Naive thymus-derived CD4-positive, alpha-beta T cell (primary cell): Measurements from ENCODE around the gene SPECC1. TPM values are rescaled to one million over a fixed set of nuclear protein-coding genes. Genes with fewer than 3 reads are reported as not detected.

ENCODE experiments used
- ATAC-seq: fragments of 150-1000 bp; cut with Tn5 transposase; 2 replicates; pipeline ENCODE4 v1.10.0; 2021; ENCODE audit warnings: mild to moderate bottlenecking, moderate library complexity
- CTCF ChIA-PET: fragments of 350-600 bp; sonication (Branson Sonifier 250); formaldehyde crosslinking; loops from one replicate; lab custom pipeline; 2021; ENCODE audit warnings: antibody characterized with exemption; lab: Charles Lee
- POLR2A ChIA-PET: fragments of 350-600 bp; sonication (Branson Sonifier 250); formaldehyde crosslinking; loops from one replicate; lab custom pipeline; 2021; ENCODE audit warnings: antibody characterized with exemption, inconsistent platforms; lab: Charles Lee
- DNase-seq, 9 donors: peaks; one replicate each; pipeline versions ENCODE4 v3.0.0 to v3.0.0-alpha.2; 2020 to 2022; ENCODE audit warnings: mixed read lengths in 1 of 9
- H3K27ac ChIP-seq: one replicate; pipeline ENCODE4 v1.7.0; 2013; ENCODE audit warnings: mild to moderate bottlenecking, low read depth, low read length, moderate library complexity
- H3K27me3 ChIP-seq, 2 donors: one replicate each; pipeline ENCODE4 v1.7.0; 2013; ENCODE audit warnings: low read length in 2 of 2, mild to moderate bottlenecking in 2 of 2, moderate library complexity in 2 of 2; ENCODE audit not compliant: control insufficient read depth in 2 of 2, insufficient read depth in 2 of 2
- H3K36me3 ChIP-seq, 3 experiments: 1 replicate in 2 of 3; 2 replicates in 1 of 3; pipeline ENCODE4 v1.7.0; 2013; ENCODE audit warnings: low read length in 3 of 3, mild to moderate bottlenecking in 3 of 3, moderate library complexity in 1 of 3; ENCODE audit not compliant: insufficient read depth in 3 of 3, control insufficient read depth in 2 of 3
- H3K4me1 ChIP-seq, 2 donors: one replicate each; pipeline ENCODE4 v1.7.0; 2013; ENCODE audit warnings: low read length in 2 of 2, mild to moderate bottlenecking in 2 of 2, moderate library complexity in 1 of 2; ENCODE audit not compliant: control insufficient read depth in 2 of 2, insufficient read depth in 2 of 2
- H3K4me3 ChIP-seq: 2 replicates; pipeline ENCODE4 v1.7.0; 2013; ENCODE audit warnings: mild to moderate bottlenecking, low read length
- H3K9me3 ChIP-seq, 3 experiments: 1 replicate in 2 of 3; 2 replicates in 1 of 3; pipeline ENCODE4 v1.7.0; 2013; ENCODE audit warnings: low read length in 3 of 3; ENCODE audit not compliant: control insufficient read depth in 2 of 3
- H3K27ac Mint-ChIP-seq, 9 donors: one replicate each; pipeline ENCODE4 v1.8.0; 2020 to 2022; ENCODE audit warnings: mixed read lengths in 9 of 9, mild to moderate bottlenecking in 8 of 9, moderate library complexity in 5 of 9, inconsistent platforms in 2 of 9
- H3K27me3 Mint-ChIP-seq, 5 donors: one replicate each; pipeline ENCODE4 v1.8.0; 2021 to 2022; ENCODE audit warnings: mixed read lengths in 5 of 5, mild to moderate bottlenecking in 1 of 5
- H3K36me3 Mint-ChIP-seq, 5 donors: one replicate each; pipeline ENCODE4 v1.8.0; 2020 to 2022; ENCODE audit warnings: mixed read lengths in 5 of 5, mild to moderate bottlenecking in 3 of 5, inconsistent platforms in 1 of 5
- H3K4me1 Mint-ChIP-seq, 7 donors: one replicate each; pipeline ENCODE4 v1.8.0; 2020 to 2022; ENCODE audit warnings: mixed read lengths in 7 of 7, mild to moderate bottlenecking in 3 of 7, inconsistent platforms in 1 of 7
- H3K4me3 Mint-ChIP-seq, 10 donors: one replicate each; pipeline ENCODE4 v1.8.0; 2020 to 2022; ENCODE audit warnings: mild to moderate bottlenecking in 10 of 10, mixed read lengths in 10 of 10, moderate library complexity in 6 of 10, inconsistent platforms in 2 of 10
- H3K9me3 Mint-ChIP-seq, 11 donors: one replicate each; pipeline ENCODE4 v1.8.0; 2020 to 2022; ENCODE audit warnings: mixed read lengths in 11 of 11, mild to moderate bottlenecking in 4 of 11, inconsistent platforms in 1 of 11, moderate library complexity in 1 of 11
- intact Hi-C, 2 donors: fragments of 100-400 bp; cut with micrococcal nuclease; formaldehyde crosslinking; loops; one replicate each; pipeline ENCODE4 v1.15.1; 2023
- polyA plus RNA-seq, 2 donors: library from polyadenylated mRNA; unstranded; fragments of 300-500 nt; fragmentation: Illumina TruSeq; gene quantifications; one replicate each; pipeline ENCODE4 v1.2.3, GENCODE V29; 2021
- total RNA-seq, 6 experiments: library from RNA in 5 of 6; stranded (reverse) in 5 of 6; gene quantifications; 1 replicate in 5 of 6; 2 replicates in 1 of 6; pipeline ENCODE4 v1.2.3 and lab custom pipeline; 2021 to 2026

Gene SPECC1
- total and polyA plus RNA-seq, 7 experiments from 2014 or later = 1.2 to 37.5 (median 4.7) TPM

GRCh38 chr17:20039037-20039436, 29.9 kb downstream of the SPECC1 start:
- DNase-seq = no peak
- ChIA-PET CTCF (interaction anchor here (0.7 kb wide), 1 partner anchor 125 kb away, joined by 3 read pairs; no protein-coding TSS in a partner anchor), POLR2A (no interaction called here)
- Mint-ChIP-seq H3K9me3 (no peaks in the 10 kb centered on the region), H3K4me3 (no peak overlapping the region), H3K27ac (no peak overlapping the region), H3K27me3 (peaks cover 0 to 23% (median 5%) of the 10 kb centered on the region in 5 donors), H3K36me3 (peaks cover 0 to 4% (median 0%) of the 10 kb centered on the region in 5 donors), H3K4me1 (peaks cover 0 to 12% (median 0%) of the 10 kb centered on the region in 7 donors)
- Histone ChIP-seq H3K27me3 (no peaks in the 10 kb centered on the region), H3K4me1 (peaks cover 0 to 18% of the 10 kb centered on the region in 2 donors), H3K36me3 (no peaks in the 10 kb centered on the region), H3K27ac (no peak overlapping the region), H3K4me3 (no peak overlapping the region), H3K9me3 (no peaks in the 10 kb centered on the region)
- intact Hi-C loops = no loop called here
- ATAC-seq = no peak

GRCh38 chr17:20040216-20040615, 31.1 kb downstream of the SPECC1 start:
- Mint-ChIP-seq H3K27ac (no peak overlapping the region), H3K9me3 (no peaks in the 10 kb centered on the region), H3K4me3 (no peak overlapping the region), H3K27me3 (peaks cover 0 to 23% (median 5%) of the 10 kb centered on the region in 5 donors), H3K36me3 (no peaks in the 10 kb centered on the region), H3K4me1 (peaks cover 0 to 14% (median 0%) of the 10 kb centered on the region in 7 donors)
- Histone ChIP-seq H3K27ac (no peak overlapping the region), H3K27me3 (no peaks in the 10 kb centered on the region), H3K4me3 (no peak overlapping the region), H3K36me3 (no peaks in the 10 kb centered on the region), H3K4me1 (peaks cover 0 to 20% of the 10 kb centered on the region in 2 donors), H3K9me3 (no peaks in the 10 kb centered on the region)
- ATAC-seq (no peak), DNase-seq (no peak)
- CTCF ChIA-PET = no interaction called here
- intact Hi-C loops = no loop called here
- POLR2A ChIA-PET = no interaction called here

GRCh38 chr17:20043021-20043420, 33.9 kb downstream of the SPECC1 start:
- Mint-ChIP-seq H3K9me3 (no peaks in the 10 kb centered on the region), H3K27me3 (peaks cover 0 to 21% (median 12%) of the 10 kb centered on the region in 5 donors), H3K27ac (no peak overlapping the region), H3K36me3 (no peaks in the 10 kb centered on the region), H3K4me3 (no peak overlapping the region), H3K4me1 (peaks cover 0 to 14% (median 0%) of the 10 kb centered on the region in 7 donors)
- no peak overlapping the region for H3K4me3 ChIP-seq
- no peaks in the 10 kb centered on the region for H3K9me3 ChIP-seq
- peak; percentile 54 for ATAC-seq
- no peak for DNase-seq
- ChIA-PET POLR2A (interaction anchor here (0.6 kb wide), 1 partner anchor 12 kb away, joined by 3 read pairs; no protein-coding TSS in a partner anchor), CTCF (no interaction called here)
- H3K27me3 ChIP-seq = no peaks in the 10 kb centered on the region
- no peaks in the 10 kb centered on the region for H3K36me3 ChIP-seq
- peaks cover 0 to 20% of the 10 kb centered on the region in 2 donors for H3K4me1 ChIP-seq
- intact Hi-C loops = no loop called here
- no peak overlapping the region for H3K27ac ChIP-seq

- H3K36me3 Mint-ChIP-seq = no peaks in the 10 kb centered on the region
- ATAC-seq = no peak
- Histone ChIP-seq H3K9me3 (no peaks in the 10 kb centered on the region), H3K27me3 (no peaks in the 10 kb centered on the region), H3K36me3 (no peaks in the 10 kb centered on the region), H3K27ac (no peak overlapping the region), H3K4me1 (peaks cover 0 to 20% of the 10 kb centered on the region in 2 donors), H3K4me3 (no peak overlapping the region)
- intact Hi-C loops = no loop called here
- no peak overlapping the region for H3K27ac Mint-ChIP-seq
- ChIA-PET CTCF (no interaction called here), POLR2A (no interaction called here)
- peaks cover 0 to 14% (median 0%) of the 10 kb centered on the region in 7 donors for H3K4me1 Mint-ChIP-seq
- no peaks in the 10 kb centered on the region for H3K9me3 Mint-ChIP-seq
- no peak overlapping the region for H3K4me3 Mint-ChIP-seq
- H3K27me3 Mint-ChIP-seq = peaks cover 0 to 24% (median 6%) of the 10 kb centered on the region in 5 donors
- no peak for DNase-seq
Observed at GRCh38 chr17:20045476-20045875, 36.3 kb downstream of the SPECC1 start.

GRCh38 chr17:20046629-20047028, 37.5 kb downstream of the SPECC1 start:
- ChIA-PET POLR2A (no interaction called here), CTCF (no interaction called here)
- Histone ChIP-seq H3K9me3 (no peaks in the 10 kb centered on the region), H3K36me3 (no peaks in the 10 kb centered on the region), H3K4me3 (no peak overlapping the region), H3K27me3 (no peaks in the 10 kb centered on the region), H3K4me1 (peaks cover 0 to 20% of the 10 kb centered on the region in 2 donors), H3K27ac (no peak overlapping the region)
- ATAC-seq (no peak), DNase-seq (no peak)
- intact Hi-C loops = no loop called here
- no peak overlapping the region for H3K27ac Mint-ChIP-seq
- H3K27me3 Mint-ChIP-seq = peaks cover 0 to 18% (median 7%) of the 10 kb centered on the region in 5 donors
- no peak overlapping the region for H3K4me3 Mint-ChIP-seq
- peaks cover 0 to 1% (median 0%) of the 10 kb centered on the region in 11 donors for H3K9me3 Mint-ChIP-seq
- no peaks in the 10 kb centered on the region for H3K36me3 Mint-ChIP-seq
- peaks cover 0 to 14% (median 0%) of the 10 kb centered on the region in 7 donors for H3K4me1 Mint-ChIP-seq

GRCh38 chr17:20051624-20052023, 42.5 kb downstream of the SPECC1 start:
- intact Hi-C loops = no loop called here
- Mint-ChIP-seq H3K4me1 (no peaks in the 10 kb centered on the region), H3K9me3 (peaks cover 0 to 6% (median 2%) of the 10 kb centered on the region in 11 donors), H3K4me3 (no peak overlapping the region), H3K36me3 (peaks cover 0 to 6% (median 0%) of the 10 kb centered on the region in 5 donors), H3K27ac (no peak overlapping the region), H3K27me3 (peaks cover 0 to 18% (median 12%) of the 10 kb centered on the region in 5 donors)
- no peak for ATAC-seq
- no peak overlapping the region for H3K4me3 ChIP-seq
- H3K36me3 ChIP-seq = no peaks in the 10 kb centered on the region
- no peaks in the 10 kb centered on the region for H3K4me1 ChIP-seq
- H3K9me3 ChIP-seq = no peaks in the 10 kb centered on the region
- no peaks in the 10 kb centered on the region for H3K27me3 ChIP-seq
- CTCF ChIA-PET = no interaction called here
- H3K27ac ChIP-seq = no peak overlapping the region
- POLR2A ChIA-PET = no interaction called here
- DNase-seq = no peak

- Mint-ChIP-seq H3K9me3 (peaks cover 0 to 6% (median 2%) of the 10 kb centered on the region in 11 donors), H3K4me3 (no peak overlapping the region), H3K27me3 (peaks cover 0 to 17% (median 6%) of the 10 kb centered on the region in 5 donors), H3K4me1 (no peaks in the 10 kb centered on the region), H3K36me3 (peaks cover 0 to 6% (median 0%) of the 10 kb centered on the region in 5 donors), H3K27ac (no peak overlapping the region)
- no peak overlapping the region for H3K27ac ChIP-seq
- DNase-seq (no peak), ATAC-seq (no peak)
- H3K36me3 ChIP-seq = no peaks in the 10 kb centered on the region
- intact Hi-C loops = no loop called here
- no peak overlapping the region for H3K4me3 ChIP-seq
- ChIA-PET CTCF (no interaction called here), POLR2A (no interaction called here)
- no peaks in the 10 kb centered on the region for H3K9me3 ChIP-seq
- no peaks in the 10 kb centered on the region for H3K4me1 ChIP-seq
- no peaks in the 10 kb centered on the region for H3K27me3 ChIP-seq
Observed at GRCh38 chr17:20053361-20053964, 44.3 kb downstream of the SPECC1 start.
